B cell (primary cell): ENCODE measurements around the gene DTD1. TPM values are rescaled to one million over a fixed set of nuclear protein-coding genes. Genes with fewer than 3 reads are reported as not detected.

Experiments
- ATAC-seq: fragments of 200-7000 bp; cut with Tn5 transposase; one replicate; pipeline ENCODE4 v1.10.0; 2021; ENCODE audit warnings: low read depth, mild to moderate bottlenecking, moderate number of reproducible peaks, moderate library complexity
- CTCF ChIA-PET: fragments of 350-600 bp; sonication (Branson Sonifier 250); formaldehyde crosslinking; loops from one replicate; lab custom pipeline; 2021; ENCODE audit warnings: antibody characterized with exemption, inconsistent platforms; lab: Charles Lee
- POLR2A ChIA-PET: fragments of 350-600 bp; sonication (Branson Sonifier 250); formaldehyde crosslinking; loops from one replicate; lab custom pipeline; 2021; ENCODE audit warnings: antibody characterized with exemption; lab: Charles Lee
- DNase-seq: peaks from one replicate; pipeline ENCODE4 v3.0.0; 2013
- H2AFZ ChIP-seq: 2 replicates; pipeline ENCODE4 v1.6.1; 2012; ENCODE audit warnings: mild to moderate bottlenecking, low read depth, low read length; ENCODE audit not compliant: insufficient read depth, poor library complexity, severe bottlenecking
- H3K27ac ChIP-seq, 2 donors: 1 replicate in 1 of 2; 2 replicates in 1 of 2; pipeline ENCODE4 v1.5.1; 2012 to 2013; ENCODE audit warnings: low read length in 2 of 2, mild to moderate bottlenecking in 2 of 2, moderate library complexity in 1 of 2
- H3K27me3 ChIP-seq, 4 experiments: fragments of 200-600 bp in 1 of 4; sonication (generic) in 1 of 4; replicated peaks in 1 of 4; 1 replicate in 2 of 4; 2 replicates in 2 of 4; pipeline versions ENCODE4 v1.6.1 to v1.7.0; 2013 to 2016; ENCODE audit warnings: low read length in 3 of 4, mild to moderate bottlenecking in 2 of 4, mixed read lengths in 1 of 4, moderate library complexity in 1 of 4; ENCODE audit not compliant: insufficient read depth in 4 of 4, control insufficient read depth in 3 of 4; ENCODE audit errors: control extremely low read depth in 1 of 4
- H3K36me3 ChIP-seq, 2 experiments: replicated peaks in 1 of 2; 1 replicate in 1 of 2; 2 replicates in 1 of 2; pipeline versions ENCODE4 v1.6.1 to v1.7.1; 2013; ENCODE audit warnings: low read length in 1 of 2; ENCODE audit not compliant: insufficient read depth in 2 of 2, control insufficient read depth in 1 of 2; ENCODE audit errors: control extremely low read depth in 1 of 2, extremely low read depth in 1 of 2
- H3K4me1 ChIP-seq, 2 donors: fragments of 200-600 bp in 1 of 2; sonication (generic) in 1 of 2; 1 replicate in 1 of 2; 2 replicates in 1 of 2; pipeline versions ENCODE4 v1.5.1 to v1.6.1; 2013 to 2017; ENCODE audit warnings: low read length in 2 of 2; ENCODE audit not compliant: control insufficient read depth in 2 of 2, insufficient read depth in 2 of 2
- H3K4me2 ChIP-seq: replicated peaks from 2 replicates; pipeline ENCODE3; 2012; ENCODE audit warnings: mild to moderate bottlenecking, low read depth, low read length; ENCODE audit not compliant: poor library complexity, severe bottlenecking
- H3K4me3 ChIP-seq, 5 experiments: fragments of 200-600 bp in 1 of 5; sonication (generic) in 1 of 5; 1 replicate in 3 of 5; 2 replicates in 2 of 5; pipeline versions ENCODE4 v1.5.1 to v1.7.0; 2011 to 2016; ENCODE audit warnings: low read length in 4 of 5, mild to moderate bottlenecking in 4 of 5, low read depth in 2 of 5, control low read depth in 1 of 5, moderate library complexity in 1 of 5; ENCODE audit not compliant: insufficient read depth in 1 of 5; ENCODE audit errors: control extremely low read depth in 1 of 5, extremely low read depth in 1 of 5
- H3K79me2 ChIP-seq: fragments of 200-600 bp; sonication (generic); one replicate; pipeline ENCODE4 v1.6.0; 2016; ENCODE audit warnings: low read length; ENCODE audit not compliant: control insufficient read depth, insufficient read depth
- H3K9ac ChIP-seq: fragments of 200-600 bp; sonication (generic); 2 replicates; pipeline ENCODE4 v1.6.1; 2017; ENCODE audit warnings: mild to moderate bottlenecking, low read length, moderate library complexity
- H3K9me3 ChIP-seq, 3 donors: one replicate each; pipeline versions ENCODE4 v1.6.1 to v1.7.1; 2013; ENCODE audit warnings: low read length in 2 of 3; ENCODE audit not compliant: control insufficient read depth in 2 of 3, insufficient read depth in 1 of 3; ENCODE audit errors: control extremely low read depth in 1 of 3
- H4K20me1 ChIP-seq: 2 replicates; pipeline ENCODE4 v1.6.0; 2012; ENCODE audit warnings: mild to moderate bottlenecking, low read length; ENCODE audit not compliant: insufficient read depth, control insufficient read depth, poor library complexity, severe bottlenecking
- H3K27ac Mint-ChIP-seq: one replicate; pipeline ENCODE4 v1.8.0; 2021; ENCODE audit warnings: mixed read lengths
- H3K27me3 Mint-ChIP-seq: one replicate; pipeline ENCODE4 v1.8.0; 2021; ENCODE audit warnings: mixed read lengths
- H3K4me1 Mint-ChIP-seq: one replicate; pipeline ENCODE4 v1.8.0; 2021; ENCODE audit warnings: mixed read lengths
- H3K4me3 Mint-ChIP-seq: one replicate; pipeline ENCODE4 v1.8.0; 2021; ENCODE audit warnings: mixed read lengths
- H3K9me3 Mint-ChIP-seq: one replicate; pipeline ENCODE4 v1.8.0; 2022; ENCODE audit warnings: mixed read lengths; ENCODE audit not compliant: insufficient read depth
- CTCF ChIP-seq: fragments of 200-600 bp; IDR thresholded peaks from one replicate; pipeline ENCODE4 v1.8.0; 2022; ENCODE audit warnings: antibody characterized with exemption, mild to moderate bottlenecking
- EZH2 ChIP-seq: IDR thresholded peaks from 2 replicates; pipeline ENCODE4 v1.6.1; 2012; ENCODE audit warnings: borderline replicate concordance, low read depth, mild to moderate bottlenecking, moderate library complexity, low read length; ENCODE audit not compliant: insufficient read depth, poor library complexity, severe bottlenecking
- WGBS: methylation state at CpG from one replicate; pipeline ENCODE4 v1.1.5; 2013; ENCODE audit warnings: missing lambda C conversion rate; ENCODE audit not compliant: insufficient coverage; 5-methylcytosine and 5-hydroxymethylcytosine counted together
- intact Hi-C: fragments of 100-400 bp; cut with micrococcal nuclease; formaldehyde crosslinking; loops from one replicate; pipeline ENCODE4 v1.10.0; 2022
- polyA plus RNA-seq: library from polyadenylated mRNA; depleted of rRNA; stranded (reverse); fragments of >200 nt; gene quantifications from 2 replicates; pipeline ENCODE4 v1.2.3, GENCODE V29; 2012
- total RNA-seq, 2 donors: library from RNA; stranded (reverse); fragments of 120-200 nt in 1 of 2; gene quantifications; 1 replicate in 1 of 2; 2 replicates in 1 of 2; pipeline versions ENCODE4 v1.2.3 to v1.2.4, GENCODE V29; 2013 to 2022

Gene DTD1
- total and polyA plus RNA-seq, 2 donors (not counting 1 experiment from before 2014, with no cell fraction given), result 18.7 to 20.4 TPM

GRCh38 chr20:18793625-18794427 is 206.0 kb downstream of the DTD1 start:
- peaks cover 6 to 14% of the 10 kb centered on the region in 2 donors for H3K4me1 ChIP-seq
- Mint-ChIP-seq H3K4me1 (peaks cover 20% of the 10 kb centered on the region), H3K27me3 (peaks cover 16% of the 10 kb centered on the region), H3K9me3 (no peaks in the 10 kb centered on the region), H3K27ac (peak overlapping the region; percentile 99), H3K4me3 (peak overlapping the region; percentile 97)
- CTCF ChIA-PET, result interaction anchor here (1.5 kb wide), 1 partner anchor 161 kb away, joined by 3 read pairs; no protein-coding TSS in a partner anchor
- H3K9ac ChIP-seq, result peak overlapping the region; percentile 76
- peak overlapping the region; percentile 69 to 86 (median 73) for H3K4me3 ChIP-seq
- WGBS, result 4% methylated on average over 27 of the region's 29 CpGs
- H3K36me3 ChIP-seq, result no peaks in the 10 kb centered on the region
- H4K20me1 ChIP-seq, result no peaks in the 10 kb centered on the region
- peak overlapping the region; percentile 74 for H3K4me2 ChIP-seq
- no peak for TF ChIP-seq EZH2
- TF ChIP-seq CTCF, result peak; percentile 24
- peak; percentile 95 for DNase-seq
- H3K79me2 ChIP-seq, result peaks cover 4% of the 10 kb centered on the region
- POLR2A ChIA-PET, result interaction anchor here (1.3 kb wide), 1 partner anchor 327 kb away, joined by 3 read pairs; the partner anchor contains the start of genes DZANK1 and POLR3F
- peak; percentile 94 for ATAC-seq
- H3K27ac ChIP-seq, result peak overlapping the region; percentile 90 to 93
- peak overlapping the region; percentile 71 for H2AFZ ChIP-seq
- intact Hi-C loops, result loop anchor here (1.0 to 10.0 kb wide), 9 partner anchors 161 to 1921 kb away; partner anchors contain the start of genes CFAP61, CRNKL1, KAT14 and PET117
- H3K27me3 ChIP-seq, result peaks cover 0 to 8% (median 2%) of the 10 kb centered on the region in 4 experiments
- H3K9me3 ChIP-seq, result no peaks in the 10 kb centered on the region
